HFF-Myc (cell line): Measurements from ENCODE around the gene ULBP2.

Experiments
- DNase-seq: peaks from one replicate; pipeline ENCODE4 v3.0.0-alpha.2; 2011; ENCODE audit warnings: low read depth; ENCODE audit errors: extremely low read depth
- H3K4me3 ChIP-seq: replicated peaks from 2 replicates; pipeline ENCODE4 v1.5.1; 2011; ENCODE audit warnings: low read depth, mild to moderate bottlenecking, control low read depth, low read length
- CTCF ChIP-seq: IDR thresholded peaks from 2 replicates; pipeline ENCODE4 v1.5.1; 2012; ENCODE audit warnings: mild to moderate bottlenecking, low read depth, low read length, control low read depth; ENCODE audit errors: missing control alignments

Gene ULBP2

GRCh38 chr6:149898966-149899365, 42.8 kb upstream of the ULBP2 start:
- DNase-seq: no peak
- no peak for TF ChIP-seq CTCF
- no peak overlapping the region for H3K4me3 ChIP-seq

DNA sequence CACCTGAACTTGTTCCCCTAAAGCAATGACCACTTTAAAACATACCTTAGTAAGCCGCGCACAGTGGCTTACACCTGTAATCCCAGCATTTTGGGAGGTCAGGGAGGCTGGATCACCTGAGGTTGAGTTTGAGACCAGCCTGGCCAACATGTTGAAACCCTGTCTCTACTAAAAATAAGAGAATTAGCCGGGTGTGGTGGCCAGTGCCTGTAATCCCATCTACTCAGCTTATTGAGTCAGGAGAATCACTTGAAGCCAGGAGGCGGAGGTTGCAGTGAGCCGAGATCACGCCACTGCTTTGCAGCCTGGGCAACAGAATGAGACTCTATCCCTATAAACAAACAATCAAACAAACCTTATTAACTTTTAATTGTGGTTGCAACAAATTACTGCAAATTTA, 42.3 kb upstream of the ULBP2 start:
- DNase-seq: no peak
- TF ChIP-seq CTCF: no peak
- H3K4me3 ChIP-seq: no peak overlapping the region

- no peak overlapping the region for H3K4me3 ChIP-seq
- TF ChIP-seq CTCF: no peak
- DNase-seq: no peak
These were observed 41.7 kb upstream of the ULBP2 start for GRCh38 chr6:149899926-149900619.

DNA sequence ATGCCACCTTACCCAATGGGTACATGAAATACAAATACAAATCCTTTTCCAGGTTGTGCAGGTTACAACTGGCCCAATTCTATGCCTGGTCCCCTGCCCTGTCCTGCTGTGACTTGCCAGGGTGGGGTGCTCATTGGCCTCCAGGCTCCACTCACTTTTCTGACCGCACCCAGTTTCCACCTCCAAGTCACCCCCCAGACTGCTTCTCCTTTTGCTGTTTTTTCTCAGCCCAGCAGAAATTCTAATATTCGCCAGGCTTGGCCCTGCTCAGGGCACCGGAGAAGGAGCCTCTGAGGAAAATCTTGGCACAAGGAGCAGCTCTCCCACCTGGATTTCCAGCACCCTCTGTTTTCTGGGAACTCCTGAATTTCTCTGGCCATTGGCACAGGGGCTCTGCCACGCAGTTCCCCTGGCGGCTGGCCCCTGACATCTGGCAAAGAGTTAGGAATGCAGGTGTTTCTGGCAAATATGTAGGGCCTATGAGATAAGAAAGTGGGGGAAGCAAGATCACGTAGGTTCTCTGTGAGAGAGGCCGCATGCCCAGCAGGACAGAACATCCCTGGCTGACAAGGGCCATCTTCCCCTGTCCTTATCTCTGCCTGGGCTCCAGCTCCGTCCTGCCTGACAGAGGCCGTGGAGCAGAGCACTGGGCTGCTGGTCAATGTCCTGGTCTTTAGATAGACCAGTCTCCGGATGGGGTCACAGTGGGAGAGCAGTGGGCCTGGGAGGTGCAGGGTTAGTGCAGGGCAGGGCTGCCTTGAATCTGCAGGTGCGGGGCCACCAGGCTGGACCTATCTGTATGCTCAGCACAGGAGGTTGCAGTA, 41.0 kb upstream of the ULBP2 start:
- no peak for DNase-seq
- TF ChIP-seq CTCF: no peak
- no peak overlapping the region for H3K4me3 ChIP-seq

DNA sequence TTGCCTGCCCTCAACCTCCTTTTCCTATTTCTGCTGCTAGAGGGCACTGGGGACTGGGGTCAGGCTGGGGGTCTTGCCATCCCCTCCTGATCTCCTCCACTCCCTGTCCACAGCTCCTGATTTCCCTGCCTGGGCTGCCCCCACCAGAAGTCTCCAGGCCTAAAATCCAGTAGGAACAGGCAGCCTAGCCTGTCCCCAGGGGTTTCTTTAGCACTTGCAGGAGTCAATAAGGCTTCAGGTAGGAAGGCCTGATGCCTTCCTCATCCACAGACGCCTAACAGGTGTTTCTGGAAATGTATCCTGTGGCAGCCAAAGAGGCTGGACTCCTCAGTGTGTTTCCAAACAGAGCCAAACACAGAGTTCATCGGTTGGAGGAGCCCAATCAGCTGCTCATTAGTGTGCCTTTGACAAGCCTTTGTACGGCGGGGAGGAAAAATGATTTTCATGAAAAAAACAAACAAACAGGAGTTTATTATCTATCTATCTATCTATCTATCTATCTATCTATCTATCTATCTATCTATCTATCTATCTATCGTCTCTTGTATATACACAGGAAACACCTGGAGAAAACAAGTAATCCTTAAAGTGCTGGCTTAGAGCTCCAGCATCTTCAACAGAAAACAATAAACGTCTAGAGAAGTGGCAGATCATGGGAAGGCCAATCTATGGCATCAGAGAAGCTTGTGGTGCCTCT, 40.2 kb upstream of the ULBP2 start:
- no peak for DNase-seq
- TF ChIP-seq CTCF: no peak
- H3K4me3 ChIP-seq: no peak overlapping the region

DNA sequence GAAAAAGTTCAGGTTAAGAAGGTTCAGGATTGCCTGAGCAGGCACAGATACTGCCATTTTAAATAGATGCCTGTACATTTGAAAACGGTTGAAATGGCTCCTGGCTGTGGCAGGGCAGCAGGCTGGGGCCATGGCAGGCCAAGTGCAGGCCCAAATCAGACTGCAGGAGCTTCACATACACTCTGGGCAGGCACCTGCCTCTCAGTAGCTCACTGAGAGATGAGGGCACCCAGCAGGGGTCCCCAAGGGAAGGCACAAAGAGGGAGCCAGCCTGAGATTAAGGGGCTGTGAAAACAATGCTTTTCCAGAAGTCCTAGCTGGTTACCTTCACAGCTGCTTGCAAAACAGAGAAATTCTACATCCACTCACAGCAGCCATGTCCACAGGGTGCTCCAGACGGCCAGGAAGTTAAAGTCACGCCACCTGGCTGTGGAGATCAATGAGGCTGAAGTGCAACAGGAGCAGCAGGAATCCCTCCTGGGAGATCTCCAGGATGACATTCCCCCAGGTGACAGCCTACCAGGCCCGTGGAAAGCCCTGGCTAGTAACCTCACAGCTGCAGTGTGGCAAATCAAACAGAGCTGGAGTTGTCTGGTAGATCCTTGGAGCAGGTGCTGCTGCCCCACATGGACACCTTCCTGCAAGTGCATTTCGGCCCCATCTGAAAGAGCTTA, 37.7 kb upstream of the ULBP2 start:
- H3K4me3 ChIP-seq: no peak overlapping the region
- DNase-seq: no peak
- TF ChIP-seq CTCF: no peak
